HT-29 (cell line): ENCODE data around the gene OBSCN. TPM values are rescaled to one million over a fixed set of nuclear protein-coding genes. Genes with fewer than 3 reads are reported as not detected.

Experiments
- DNase-seq: peaks from one replicate; pipeline ENCODE4 v3.0.0-alpha.2; 2015; ENCODE audit warnings: low spot score
- total RNA-seq: library from RNA; depleted of rRNA; stranded (reverse); fragments of >200 nt; shearing (Covaris generic); gene quantifications from 2 replicates; pipeline ENCODE4 v1.2.3, GENCODE V29; 2014; rRNA removed

The OBSCN gene, protein sequence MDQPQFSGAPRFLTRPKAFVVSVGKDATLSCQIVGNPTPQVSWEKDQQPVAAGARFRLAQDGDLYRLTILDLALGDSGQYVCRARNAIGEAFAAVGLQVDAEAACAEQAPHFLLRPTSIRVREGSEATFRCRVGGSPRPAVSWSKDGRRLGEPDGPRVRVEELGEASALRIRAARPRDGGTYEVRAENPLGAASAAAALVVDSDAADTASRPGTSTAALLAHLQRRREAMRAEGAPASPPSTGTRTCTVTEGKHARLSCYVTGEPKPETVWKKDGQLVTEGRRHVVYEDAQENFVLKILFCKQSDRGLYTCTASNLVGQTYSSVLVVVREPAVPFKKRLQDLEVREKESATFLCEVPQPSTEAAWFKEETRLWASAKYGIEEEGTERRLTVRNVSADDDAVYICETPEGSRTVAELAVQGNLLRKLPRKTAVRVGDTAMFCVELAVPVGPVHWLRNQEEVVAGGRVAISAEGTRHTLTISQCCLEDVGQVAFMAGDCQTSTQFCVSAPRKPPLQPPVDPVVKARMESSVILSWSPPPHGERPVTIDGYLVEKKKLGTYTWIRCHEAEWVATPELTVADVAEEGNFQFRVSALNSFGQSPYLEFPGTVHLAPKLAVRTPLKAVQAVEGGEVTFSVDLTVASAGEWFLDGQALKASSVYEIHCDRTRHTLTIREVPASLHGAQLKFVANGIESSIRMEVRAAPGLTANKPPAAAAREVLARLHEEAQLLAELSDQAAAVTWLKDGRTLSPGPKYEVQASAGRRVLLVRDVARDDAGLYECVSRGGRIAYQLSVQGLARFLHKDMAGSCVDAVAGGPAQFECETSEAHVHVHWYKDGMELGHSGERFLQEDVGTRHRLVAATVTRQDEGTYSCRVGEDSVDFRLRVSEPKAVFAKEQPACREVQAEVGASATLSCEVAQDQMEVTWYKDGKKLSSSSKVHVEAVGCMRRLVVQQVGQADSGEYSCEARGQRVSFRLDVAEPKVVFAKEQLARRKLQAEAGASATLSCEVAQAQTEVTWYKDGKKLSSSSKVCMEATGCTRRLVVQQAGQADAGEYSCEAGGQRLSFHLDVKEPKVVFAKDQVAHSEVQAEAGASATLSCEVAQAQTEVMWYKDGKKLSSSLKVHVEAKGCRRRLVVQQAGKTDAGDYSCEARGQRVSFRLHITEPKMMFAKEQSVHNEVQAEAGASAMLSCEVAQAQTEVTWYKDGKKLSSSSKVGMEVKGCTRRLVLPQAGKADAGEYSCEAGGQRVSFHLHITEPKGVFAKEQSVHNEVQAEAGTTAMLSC (N-terminal part only)
- 7.9 and 16.7 TPM in 2 replicates for total RNA-seq

- no peak for DNase-seq
These were observed at the start of gene OBSCN for GRCh38 chr1:228207851-228208821. Gene OBSCN (plus strand): TSS chr1:228208044. CDS start chr1:228211784, 3,740 bp downstream.

DNA sequence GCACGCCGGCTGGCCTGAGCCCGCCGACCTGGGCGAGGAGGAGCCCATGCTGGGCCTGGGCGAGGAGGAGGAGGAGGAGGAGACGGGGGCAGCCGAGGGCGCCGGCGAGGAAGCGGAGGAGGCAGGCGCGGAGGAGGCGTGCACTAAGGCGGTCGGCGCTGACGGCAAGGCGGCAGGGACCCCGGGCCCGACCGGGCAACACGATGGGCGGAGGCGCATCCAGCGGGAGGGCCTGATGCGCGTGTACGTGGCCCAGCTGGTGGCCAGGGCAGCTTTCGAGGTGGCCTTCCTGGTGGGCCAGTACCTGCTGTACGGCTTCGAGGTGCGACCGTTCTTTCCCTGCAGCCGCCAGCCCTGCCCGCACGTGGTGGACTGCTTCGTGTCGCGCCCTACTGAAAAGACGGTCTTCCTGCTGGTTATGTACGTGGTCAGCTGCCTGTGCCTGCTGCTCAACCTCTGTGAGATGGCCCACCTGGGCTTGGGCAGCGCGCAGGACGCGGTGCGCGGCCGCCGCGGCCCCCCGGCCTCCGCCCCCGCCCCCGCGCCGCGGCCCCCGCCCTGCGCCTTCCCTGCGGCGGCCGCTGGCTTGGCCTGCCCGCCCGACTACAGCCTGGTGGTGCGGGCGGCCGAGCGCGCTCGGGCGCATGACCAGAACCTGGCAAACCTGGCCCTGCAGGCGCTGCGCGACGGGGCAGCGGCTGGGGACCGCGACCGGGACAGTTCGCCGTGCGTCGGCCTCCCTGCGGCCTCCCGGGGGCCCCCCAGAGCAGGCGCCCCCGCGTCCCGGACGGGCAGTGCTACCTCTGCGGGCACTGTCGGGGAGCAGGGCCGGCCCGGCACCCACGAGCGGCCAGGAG is 49.5 kb upstream of the OBSCN start:
- no peak for DNase-seq

GRCh38 chr1:228159008-228159665 is 48.7 kb upstream of the OBSCN start:
- DNase-seq: no peak

DNA sequence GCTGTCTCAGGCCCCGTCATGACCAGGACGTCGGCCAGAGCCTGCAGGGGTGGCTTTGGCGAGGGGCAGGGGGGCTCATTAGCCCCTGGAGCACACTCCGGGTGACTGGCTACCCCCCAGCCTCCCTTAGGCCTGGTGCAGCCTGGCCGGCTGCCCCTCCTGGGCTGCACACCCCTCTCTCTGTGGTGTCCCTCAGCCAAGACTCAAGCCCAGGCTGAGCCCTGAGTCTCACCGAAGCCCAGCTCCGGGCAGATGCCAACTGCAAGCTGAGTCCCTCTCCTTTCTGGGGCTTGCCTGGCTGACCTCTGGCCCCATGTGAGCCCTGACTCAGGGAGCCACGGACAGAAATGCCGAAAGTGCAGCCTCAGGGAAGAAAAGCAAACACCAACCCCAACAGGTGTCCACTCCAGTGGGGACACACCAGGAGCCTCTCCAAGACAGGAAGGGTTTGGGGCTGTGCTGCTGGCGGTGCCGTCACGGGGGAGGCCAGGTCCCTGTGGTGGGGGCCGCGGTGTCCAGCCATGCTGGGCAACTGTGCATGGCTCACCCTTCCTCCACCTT is 47.6 kb upstream of the OBSCN start:
- DNase-seq: no peak

DNA sequence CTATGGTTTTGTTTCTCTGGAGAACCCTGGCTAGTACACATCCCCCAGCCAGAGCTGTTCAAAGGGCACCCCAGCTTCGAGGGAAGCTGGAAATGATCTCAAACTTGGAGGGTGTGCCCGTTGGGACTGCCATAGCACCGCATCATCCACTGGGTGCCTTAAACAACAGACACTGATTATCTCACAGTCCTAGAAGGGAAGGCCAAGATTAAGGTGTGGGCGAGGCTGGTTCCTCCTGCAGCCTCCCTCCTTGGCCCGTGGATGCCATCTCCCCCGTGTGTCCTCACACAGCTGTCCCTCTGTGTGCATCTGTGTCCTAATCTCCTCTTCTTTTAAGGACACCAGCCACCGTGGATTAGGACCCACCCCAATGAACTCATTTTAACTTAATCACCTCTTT is 46.5 kb upstream of the OBSCN start:
- DNase-seq: no peak

DNA sequence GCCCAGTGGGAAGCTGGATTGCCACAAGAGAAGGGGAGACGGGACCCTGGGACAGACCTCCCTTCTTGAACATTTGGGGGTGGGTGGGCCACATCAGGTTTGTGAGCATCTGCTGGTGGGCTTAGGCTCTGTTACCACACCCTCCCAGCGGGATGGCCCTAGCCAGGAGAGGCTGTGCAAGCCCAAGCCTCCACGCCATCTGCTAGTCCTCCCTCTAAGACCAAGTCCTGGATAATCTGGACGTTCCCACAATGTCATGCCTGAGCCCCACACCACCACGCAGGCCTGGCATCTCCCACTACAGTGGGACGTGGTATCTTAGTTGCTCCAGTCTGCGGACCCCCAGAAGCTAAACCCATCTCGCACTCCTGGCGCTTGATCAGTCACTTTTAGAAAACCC is 46.0 kb upstream of the OBSCN start:
- no peak for DNase-seq

DNA sequence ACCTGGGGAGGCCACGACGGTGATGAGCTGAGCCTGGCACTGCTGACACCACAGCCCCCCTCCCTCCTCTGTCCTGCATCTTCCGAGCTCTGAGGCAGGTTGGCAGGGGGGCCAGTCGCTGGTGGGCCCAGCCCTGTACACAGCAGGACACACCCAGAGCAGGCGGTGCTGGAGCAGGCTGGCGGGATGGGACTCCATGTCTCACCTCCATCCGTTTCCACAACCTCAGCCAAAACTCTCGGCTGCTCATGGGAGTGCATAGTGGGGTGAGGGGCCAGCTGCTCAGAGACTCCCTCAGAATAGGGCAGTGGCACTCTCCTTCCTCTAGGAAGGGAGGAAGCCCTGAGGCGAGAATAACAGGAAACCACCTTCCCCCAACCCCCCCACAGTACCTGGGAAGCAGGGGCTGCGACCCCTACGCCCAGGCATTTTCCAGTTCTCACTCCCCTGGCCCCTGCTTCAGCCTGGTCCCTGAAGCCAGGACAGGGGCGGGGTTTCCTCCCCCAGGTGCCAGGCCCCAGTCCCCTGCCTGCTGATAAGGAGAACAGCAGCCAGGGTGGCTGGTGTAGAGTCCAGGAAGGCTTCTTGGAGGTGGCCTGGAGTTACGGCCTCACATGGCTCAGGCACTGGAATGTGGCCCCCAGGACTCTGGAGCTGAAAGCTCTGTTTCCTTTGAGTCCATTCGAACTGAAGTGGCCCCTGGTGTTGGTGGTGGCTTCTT is 45.4 kb upstream of the OBSCN start:
- DNase-seq: peak; percentile 7

DNA sequence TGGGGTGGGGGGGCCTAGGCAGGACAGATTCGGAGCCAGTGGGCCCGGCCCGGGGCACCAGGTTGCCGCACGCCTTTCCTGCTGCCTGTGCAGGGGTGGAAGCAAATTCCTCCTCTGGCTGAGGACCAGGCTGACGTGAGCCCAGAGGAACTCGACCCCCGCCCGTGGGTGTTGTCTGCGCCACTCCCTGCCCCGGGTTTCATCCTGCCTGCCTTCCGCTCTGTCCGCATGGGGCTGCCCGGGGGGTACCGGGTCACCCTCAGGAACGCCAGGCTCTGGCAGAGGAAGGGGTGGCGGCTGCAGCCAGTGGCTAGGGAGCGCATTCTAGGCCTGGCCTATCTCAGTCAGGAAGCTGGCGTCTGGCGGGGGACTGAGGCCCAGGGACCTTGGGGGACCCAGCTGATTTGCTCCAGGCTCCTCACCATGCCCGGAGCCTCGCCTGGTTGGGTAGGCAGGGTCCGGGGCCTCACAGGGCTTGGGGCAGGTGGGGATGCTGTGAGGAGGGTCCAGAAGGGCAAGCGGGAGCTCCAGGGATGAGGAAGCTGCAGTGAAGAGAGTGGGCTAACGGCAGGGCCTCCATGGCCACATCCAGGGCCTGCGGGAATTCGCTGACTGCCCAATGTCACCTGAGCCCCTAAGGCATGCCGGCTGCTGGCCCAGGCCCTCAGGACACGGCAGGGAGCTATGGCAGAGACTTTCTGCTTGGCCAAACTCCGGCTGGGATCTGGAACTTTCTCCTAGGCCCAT is 44.7 kb upstream of the OBSCN start:
- DNase-seq: no peak

- DNase-seq: no peak
These were observed 43.9 kb upstream of the OBSCN start for GRCh38 chr1:228163776-228164519.

DNA sequence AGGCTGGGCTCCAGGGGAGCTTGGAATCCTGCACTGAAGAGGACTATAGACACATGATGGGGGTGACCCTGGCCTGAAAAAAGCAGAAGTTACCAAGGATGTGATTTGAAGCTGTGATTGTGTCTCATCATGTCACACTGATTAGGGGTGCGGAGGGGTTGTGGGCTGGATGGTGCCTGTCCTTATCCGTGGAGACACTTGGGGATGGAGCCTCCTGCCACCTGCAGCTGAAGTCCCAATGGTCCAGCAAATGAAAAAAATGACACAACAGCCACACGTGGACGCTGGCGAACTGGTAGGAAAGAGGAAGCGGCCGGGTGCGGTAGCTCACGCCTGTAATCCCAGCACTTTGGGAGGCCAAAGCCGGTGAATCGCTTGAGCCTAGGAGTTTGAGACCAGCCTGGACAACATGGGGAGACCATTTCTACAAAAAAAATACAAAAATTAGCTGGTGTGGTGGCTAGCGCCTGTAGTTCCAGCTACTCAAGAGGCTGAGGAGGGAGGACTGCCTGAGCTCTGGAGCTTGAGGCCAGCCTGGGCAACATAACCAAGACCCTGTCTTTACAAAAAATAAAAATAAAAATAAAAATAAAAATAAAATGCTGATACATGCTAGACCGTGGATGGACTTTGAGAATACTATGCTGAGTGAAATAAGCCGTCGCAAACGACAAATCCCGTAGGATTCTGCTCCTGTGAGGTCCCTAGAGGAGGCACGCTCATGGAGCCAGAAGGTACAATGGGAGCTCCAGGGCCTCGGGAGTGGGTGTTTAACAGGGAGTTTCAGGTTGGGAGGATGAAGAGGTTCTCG is 43.1 kb upstream of the OBSCN start:
- DNase-seq: no peak

GRCh38 chr1:228165372-228166169 is 42.3 kb upstream of the OBSCN start, which contains the start of gene IBA57:
Gene IBA57 (plus strand): TSS chr1:228165804. CDS start chr1:228165817, 13 bp downstream.
- peak; percentile 96 for DNase-seq

- peak; percentile 88 for DNase-seq
These were observed 41.5 kb upstream of the OBSCN start for GRCh38 chr1:228166170-228166936.

DNA sequence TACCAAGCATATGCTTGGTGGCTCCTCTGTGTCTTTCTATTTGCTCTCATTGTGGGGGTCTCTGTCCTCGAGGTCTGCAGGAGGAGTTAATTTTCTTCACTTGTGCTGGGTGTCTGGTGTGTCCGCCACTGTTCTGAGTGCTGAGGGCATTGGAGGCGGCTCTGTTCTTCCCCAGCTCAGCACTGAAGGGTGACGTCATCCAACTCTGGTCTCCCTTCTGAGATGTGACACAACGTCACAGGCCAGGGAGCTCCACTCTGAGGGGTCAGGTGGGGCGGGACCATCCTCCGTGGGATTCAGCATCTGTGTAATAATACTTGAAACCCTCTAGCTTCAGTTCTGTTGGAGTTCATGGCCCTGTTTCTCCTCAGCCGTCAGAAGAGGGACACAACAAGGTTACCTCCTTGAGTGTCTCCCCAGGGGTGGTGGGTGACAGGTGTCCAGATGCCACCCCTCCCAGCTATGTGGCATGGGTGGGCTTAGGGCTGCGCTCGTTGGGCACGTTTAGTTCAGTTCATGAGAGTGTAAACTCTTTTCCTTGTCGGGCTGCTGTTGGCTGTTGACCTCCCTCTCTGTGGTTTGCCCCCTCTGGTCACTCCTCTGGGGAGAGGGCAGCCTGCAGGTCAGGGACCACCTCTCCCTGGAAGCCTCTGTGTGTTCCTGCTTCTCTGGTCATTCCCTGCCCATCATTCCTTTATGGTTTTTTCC is 39.1 kb upstream of the OBSCN start:
- DNase-seq: no peak
